Activated CD4-positive, alpha-beta T cell treated with anti-CD3 and anti-CD28 coated beads, Interleukin-2, amount 50 U/mL, for 16 hours (primary cell): ENCODE measurements around the gene MRPS16.

Experiments
- DNase-seq: peaks from one replicate; pipeline ENCODE4 v3.0.0-alpha.2; 2020

The MRPS16 gene

DNA sequence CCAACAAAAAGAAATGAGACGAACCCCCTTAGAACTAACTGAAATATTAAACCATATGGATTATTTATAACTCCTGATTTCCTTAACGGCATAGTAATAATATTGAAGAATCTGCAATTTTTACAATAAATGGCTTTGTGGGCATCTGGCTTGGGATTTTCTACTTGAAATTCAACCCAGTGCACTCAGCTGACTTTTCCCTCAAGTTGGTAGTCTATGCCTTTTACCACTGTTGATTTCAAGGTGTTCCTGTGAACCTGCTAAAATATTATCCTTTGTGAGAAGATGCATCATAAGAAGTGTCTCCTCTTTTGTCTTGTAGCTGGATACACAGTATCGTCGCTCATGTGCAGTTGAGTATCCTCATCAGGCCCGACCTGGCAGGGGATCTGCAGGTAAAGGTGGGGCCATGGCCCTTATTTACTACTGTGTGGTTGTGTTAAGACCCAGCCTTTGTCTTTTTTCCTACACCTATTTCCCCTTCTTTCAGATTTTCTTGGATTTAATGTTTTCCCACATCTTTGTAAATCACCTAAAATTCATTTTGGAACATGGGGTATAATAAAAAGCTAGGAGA lies 13.4 kb downstream of the MRPS16 start:
- DNase-seq = no peak

DNA sequence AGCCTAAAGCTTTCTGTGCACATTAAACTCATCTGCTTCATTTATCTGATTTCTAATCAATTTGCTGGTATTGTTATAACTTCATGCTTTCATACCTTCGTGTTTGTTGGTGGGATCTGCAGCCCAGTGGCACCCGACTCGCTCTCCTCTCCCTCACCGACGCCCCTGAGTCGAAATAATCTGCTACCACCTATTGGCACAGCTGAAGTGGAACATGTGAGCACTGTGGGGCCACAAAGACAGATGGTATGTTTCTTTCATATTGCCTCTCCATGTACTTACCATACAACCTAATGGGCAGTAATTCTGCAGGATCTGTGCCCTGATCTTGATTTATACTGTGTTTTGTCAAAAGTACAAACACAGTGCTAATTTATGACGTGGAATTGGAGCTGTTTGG lies 17.7 kb downstream of the MRPS16 start:
- DNase-seq = no peak

DNA sequence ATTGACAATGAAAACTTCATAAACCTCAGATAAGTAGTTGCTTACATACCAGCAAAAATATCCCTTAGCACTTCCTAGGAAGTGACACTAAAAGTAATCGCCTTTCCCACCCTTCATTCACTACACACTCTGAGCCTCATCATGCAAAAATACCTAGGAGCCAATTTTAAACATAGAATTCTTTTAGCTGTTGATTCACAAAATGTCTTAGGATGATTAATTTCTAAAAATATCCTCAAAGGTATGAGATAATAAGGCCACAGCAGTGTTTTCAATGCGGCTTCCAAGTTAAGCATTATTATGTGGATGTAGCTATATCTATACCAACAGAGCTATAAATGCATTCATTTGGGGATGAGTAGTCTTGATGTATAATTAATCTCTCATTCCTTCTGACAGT lies 18.6 kb downstream of the MRPS16 start:
- no peak for DNase-seq

DNA sequence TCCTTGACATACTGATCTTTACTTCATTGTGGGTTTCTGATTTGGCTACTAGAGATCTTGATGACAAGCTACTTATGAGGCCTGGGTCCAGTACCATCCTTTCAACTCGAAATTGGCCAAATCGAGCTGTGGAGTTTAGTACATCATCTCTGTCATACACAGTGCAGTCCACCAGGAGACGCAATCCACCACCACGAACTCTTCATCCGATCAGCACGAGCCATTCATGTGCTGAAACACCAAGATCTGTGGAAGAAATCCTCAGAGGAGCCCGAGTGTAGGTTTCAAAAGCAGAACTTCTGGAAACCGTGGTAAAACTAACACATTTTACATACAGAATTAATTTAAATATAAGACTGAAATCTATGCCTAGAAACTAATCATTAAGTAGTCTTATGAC lies 19.6 kb downstream of the MRPS16 start:
- DNase-seq = no peak

DNA sequence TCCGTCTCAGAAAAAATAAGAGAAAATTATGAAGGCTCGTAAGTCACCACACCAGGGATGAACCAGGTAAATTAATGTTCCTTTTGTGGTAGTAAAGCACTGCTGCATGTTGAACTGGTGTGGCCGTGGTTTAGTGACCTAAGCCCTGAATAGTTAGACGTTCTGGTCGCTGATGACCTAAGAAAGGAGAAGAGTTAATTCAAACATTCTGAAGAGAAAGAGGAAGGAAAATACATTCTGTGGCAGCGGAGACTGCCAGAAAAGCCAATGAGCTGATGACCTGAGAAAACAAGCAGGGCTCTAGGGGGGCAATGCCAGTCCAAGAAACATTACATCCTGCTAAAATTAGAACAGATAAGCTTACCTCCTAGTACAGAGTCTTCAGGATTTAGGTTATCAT lies 22.9 kb downstream of the MRPS16 start:
- no peak for DNase-seq

DNA sequence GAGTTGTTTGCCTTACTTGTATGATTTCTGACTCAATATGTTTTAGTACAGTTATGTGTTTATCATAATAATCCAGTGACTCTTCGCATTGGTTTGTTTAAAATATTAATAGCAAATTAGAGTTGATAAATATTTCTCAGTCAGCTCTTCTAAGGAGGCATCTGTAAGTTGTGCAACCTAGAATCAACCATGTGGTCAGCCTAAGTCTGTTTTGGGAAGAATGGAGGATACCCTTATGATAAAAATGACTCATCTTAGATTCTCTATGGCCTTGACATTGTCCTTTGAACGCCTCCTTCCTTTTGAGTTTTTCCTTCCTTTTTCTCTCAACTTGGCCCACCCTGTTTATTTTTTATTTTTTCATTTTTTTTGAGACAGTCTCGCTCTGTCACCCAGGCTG lies 24.2 kb downstream of the MRPS16 start:
- no peak for DNase-seq

DNA sequence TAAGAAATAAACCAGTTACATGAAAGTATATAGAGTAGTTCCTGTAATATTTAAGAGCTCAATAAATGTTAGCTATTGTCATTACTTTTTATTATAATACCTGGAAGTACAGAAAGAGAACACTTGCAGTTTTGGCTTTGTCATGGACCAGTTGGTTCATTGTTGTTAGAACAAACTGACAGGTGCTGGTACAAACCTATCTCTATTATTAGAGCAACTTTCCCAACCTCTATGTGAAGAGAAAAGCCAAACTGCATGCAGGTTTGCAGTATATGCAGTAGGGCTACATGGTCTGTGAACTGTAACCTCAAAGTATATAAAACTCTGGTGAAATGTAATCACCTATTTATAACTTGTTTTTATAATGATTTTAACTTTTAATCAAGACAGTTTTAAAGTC lies 25.8 kb downstream of the MRPS16 start:
- no peak for DNase-seq

DNA sequence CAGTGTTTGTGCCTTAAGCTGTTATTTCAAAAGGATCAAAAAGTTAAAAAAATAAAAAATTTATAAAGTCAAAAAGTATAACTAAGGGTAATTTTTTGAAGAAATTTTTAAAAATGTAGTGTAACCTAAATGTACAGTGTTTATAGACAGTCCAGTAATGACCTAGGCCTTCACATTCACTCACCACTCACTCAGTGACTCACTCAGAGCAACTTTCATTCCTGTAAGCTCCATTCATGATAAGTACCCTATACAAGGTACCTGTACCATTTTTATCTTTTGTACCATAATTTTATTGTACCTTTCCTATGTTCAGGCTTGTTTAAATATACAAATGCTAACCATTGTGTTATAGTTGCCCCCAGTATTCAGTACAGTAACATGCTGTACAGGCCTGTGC lies 26.9 kb downstream of the MRPS16 start:
- no peak for DNase-seq

DNA sequence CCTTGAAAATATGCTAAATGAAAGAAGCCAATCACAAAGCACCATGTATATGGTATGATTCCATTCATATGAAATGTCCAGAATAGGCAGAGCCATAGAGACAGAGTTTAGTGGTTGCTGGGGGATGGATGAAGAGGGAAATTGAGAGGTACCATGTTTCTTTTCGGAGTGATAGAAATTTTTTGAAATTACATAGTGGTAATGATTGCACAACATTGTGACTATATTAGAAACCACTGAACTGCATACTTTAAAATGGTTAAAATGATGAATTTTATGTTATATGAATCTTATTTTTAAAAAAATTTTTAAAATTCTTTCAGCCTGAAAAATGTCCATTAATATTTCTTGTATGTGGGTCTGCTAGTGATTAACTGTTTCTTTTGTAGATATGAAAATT lies 31.5 kb downstream of the MRPS16 start:
- no peak for DNase-seq

DNA sequence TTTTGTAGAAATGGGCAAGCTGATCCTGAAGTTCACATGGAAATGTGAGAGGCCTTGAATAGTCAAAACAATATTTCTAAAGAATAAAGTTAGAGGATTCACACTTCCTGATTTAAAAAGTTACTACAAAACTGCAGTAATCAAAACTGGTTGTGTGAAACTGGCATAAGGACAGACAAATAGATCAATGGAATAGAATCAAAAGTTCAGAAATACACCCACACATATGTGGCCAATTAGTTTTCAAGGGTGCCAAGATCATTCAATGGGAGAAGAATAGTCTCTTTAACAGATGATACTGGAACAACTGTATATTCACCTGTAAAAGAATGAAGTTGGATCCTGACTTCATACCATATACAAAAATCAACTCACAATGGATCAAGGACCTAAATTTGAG lies 33.1 kb downstream of the MRPS16 start:
- no peak for DNase-seq

DNA sequence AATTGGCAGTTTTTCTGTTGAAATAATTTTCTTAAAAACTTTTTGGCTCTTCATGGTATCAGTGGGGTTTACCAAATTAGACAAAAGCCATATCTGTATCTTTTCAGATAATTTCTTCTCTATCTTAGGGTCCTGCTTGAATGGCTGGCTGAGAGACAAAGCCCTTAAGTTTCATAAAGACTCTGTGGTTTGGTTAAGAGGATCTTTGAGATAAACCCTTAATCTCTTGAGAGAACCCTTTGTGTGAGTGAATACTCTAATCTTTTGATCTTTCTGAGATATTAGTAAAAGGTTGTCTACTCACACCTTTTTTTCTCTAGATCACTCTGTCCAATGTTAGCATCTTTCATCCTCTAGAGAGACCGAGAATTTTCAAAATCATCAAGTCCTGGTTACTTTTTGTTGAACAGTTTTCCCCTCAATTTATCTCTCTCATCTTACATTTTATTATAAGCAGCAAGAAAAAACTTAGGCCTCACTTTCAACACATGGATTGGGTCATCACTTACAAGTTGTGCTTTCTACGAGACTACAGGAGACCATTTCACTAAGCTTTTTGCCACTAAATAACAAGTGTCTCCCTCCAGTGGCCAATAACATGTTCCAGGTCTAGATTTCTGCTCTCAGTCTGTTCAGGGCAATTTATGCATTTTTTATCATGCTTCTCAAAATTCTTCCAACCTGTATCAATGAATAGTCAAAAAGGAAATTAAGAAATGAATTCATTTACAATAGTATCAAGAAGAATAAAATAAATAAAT lies 33.8 kb downstream of the MRPS16 start:
- DNase-seq = peak; percentile 8

DNA sequence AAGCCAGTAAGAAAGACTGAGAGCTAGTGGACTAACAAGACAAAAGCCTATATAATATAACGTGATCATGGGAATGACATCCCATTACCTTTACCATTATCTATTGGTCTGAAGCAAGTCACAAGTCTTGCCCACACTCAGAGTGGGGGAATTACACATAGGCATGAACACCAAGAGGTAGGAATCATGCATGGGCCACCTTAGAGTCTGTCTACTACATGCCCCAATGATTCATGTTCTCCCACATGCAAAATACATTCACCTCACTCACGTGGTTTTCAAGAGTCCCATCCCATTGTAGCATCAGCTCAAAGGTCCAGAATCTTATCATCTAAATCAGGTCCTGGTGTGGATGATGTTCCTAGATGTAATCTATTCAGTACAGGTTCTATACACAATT lies 34.8 kb downstream of the MRPS16 start:
- no peak for DNase-seq

DNA sequence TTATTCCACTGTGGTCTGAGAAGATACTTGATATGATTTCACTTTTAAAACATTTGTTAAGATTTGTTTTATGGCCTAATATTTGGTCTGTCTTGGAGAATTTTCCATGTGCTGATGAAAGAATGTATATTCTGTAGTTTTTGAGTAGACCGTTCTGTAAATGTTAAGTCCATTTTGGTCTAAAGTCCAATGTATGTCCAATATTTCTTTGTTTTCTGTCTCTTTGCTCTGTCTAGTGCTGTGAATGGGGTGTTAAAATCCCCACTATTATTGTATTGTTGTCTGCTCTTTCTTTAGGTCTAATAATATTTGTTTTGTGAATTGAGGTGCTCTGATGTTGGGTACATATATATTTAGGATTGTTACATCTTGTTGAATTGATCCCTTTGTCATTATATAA lies 36.7 kb downstream of the MRPS16 start:
- no peak for DNase-seq

DNA sequence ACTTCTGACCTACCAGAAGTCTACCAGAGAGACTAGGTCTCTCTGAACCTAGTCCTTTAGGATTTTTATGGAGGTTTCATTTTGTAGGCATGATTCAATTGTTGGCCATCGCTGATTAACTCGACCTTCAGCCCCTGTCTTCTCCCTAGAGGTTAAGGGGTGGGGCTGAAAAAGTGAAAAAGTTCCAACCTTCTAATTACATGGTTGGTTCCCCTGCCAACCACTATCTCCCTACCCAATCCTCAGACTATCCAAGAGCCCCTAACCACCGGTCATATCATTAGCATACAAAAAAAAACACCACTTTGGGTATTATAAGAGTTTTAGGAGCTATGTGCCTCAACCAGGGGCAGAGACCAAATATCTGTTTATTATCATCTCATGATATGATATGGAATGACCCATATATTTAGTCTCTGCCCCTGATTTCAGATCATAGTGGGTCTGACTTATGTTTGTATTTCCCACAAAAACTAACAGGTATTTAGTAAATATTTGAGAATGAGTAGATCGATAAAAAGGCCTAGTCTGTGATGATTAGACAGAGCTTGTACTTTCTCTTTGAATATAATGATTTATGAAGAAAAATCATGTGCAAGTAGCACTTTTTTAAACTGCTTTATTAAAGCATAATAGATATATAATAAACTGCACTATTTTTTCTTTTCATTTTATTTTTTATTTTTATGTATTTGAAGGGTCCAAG lies 41.2 kb downstream of the MRPS16 start:
- no peak for DNase-seq

DNA sequence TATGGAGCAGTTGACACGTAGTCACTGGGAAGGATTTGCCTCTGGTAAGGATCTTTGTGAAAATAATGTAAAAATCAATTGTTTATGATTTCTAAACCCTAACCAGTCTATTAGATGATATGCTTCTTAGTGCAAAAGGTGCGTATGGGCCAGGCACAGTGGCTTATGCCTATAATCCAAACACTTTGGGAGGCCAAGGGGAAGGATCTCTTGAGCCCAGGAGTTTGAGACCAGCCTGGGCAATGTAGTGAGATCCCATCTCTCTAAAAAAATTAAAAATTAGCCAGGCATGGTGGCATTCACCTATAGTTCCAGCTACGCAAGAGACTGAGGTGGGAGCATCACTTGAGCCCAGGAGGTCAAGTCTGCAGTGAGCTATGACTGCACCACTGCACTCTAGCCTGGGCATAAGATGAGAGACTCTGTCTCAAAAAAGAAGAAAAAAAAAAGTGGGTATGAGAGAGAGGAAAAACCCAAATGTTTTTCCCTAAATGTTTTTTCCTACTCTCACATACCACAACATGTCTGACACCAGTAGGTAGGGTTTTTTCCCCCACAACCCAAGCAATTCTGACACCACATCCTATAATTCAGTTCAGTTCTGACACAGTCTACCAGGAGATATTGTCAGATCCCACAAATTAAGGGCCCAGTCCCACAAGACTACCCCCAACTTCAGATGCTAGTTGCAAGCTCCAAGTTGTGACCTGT lies 41.9 kb downstream of the MRPS16 start:
- no peak for DNase-seq

DNA sequence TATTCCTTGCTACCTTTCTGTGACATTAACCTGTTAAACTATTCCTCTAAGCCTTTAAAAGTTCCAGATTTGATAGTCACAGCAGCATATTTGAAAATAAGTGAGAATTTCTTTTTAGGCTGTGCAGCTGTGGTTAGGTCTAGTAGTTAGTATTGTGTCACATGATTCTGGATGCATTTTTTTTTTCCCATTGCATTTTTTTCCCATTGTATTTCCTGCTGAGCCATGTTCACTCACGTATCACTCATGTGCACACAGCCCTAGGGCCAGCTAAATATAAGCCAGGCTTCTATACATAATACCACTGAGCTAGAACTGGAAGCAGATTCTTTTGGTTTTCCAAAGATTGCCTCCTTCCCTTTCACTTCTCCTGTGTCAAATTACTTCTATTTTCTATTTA lies 42.7 kb downstream of the MRPS16 start:
- no peak for DNase-seq

DNA sequence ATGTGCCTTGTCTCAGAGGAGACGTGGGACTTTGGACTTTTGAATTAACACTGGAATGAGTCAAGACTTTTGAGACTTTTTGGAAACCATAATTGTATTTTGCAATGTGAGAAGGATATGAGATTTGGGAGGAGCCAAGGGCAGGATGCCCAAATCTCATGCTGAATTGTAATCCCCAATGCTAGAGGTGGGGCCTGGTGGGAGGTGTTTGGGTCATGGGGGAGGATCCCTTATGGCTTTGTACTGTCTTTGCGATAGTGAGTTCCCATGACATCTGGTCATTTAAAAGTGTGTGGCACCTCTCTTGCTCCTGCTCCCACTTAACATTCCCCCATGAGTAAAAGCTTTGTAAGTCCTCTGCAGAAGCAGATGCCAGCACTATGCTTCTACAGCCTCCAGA lies 44.6 kb downstream of the MRPS16 start:
- DNase-seq = no peak

DNA sequence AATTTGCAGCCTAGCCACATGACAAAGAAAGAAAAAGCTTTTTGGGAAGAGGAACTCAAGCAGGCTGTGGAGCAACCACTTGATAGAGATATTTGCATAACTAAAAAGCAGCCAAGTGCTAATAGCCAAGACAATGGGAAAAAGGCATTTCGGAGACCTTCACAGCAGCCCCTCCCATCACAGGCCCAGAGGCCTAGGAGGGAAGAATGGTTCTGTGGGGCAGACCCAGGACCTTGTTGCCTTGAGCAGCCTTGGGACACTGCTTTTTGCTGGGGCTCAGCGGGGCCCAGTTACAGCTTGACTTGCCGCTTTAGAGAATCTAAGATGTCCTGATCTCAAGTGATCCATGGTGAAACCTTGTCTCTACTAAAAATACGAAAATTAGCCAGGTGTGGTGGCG lies 46.1 kb downstream of the MRPS16 start:
- no peak for DNase-seq

DNA sequence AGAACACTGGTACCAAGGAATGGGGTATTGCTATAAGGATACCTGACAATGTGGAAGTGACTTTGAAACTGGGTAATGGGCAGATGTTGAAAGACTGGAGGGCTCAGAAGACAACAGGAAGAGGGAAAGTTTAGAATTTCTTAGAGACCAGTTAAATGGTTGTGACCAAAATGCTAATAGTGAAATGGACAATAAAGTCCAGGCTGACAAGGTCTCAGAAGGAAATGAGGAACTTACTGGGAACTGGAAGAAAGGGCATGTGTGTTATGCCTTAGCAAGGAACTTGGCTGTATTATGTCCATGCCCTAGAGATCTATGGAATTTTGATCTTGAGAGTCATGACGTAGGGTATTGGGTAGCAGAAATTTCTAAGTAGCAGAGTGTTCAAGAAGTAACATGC lies 46.6 kb downstream of the MRPS16 start:
- DNase-seq = no peak

DNA sequence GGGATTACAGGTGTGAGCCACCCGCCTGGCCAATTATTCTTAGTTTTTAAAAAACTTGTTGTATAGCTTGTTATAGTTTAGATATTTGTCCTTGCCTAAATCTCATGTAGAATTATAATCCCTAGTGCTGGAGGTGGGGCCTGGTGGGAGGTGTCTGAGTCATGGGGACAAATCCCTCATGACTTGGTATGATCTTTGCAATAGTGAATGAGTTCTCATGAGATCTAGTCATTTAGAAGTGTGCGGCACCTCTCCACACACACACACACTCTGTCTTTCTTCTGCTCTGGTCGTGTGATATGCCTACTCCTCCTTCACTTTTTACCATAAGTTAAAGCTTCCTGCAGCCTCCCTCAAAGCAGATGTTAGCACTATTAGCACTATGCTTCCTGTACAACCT lies 47.4 kb downstream of the MRPS16 start:
- DNase-seq = no peak
